ACHN (cell line): Measurements from ENCODE around the gene S100A4.
"Not testable (repeated sequence)": the region's sequence is repeated elsewhere in the genome, so short reads cannot be mapped to it uniquely, and the experiment has no call there.

ENCODE experiments used
- DNase-seq: peaks from one replicate; pipeline ENCODE4 v3.0.0-alpha.2; 2015
- in situ Hi-C: cut with HindIII; loops from 2 replicates; pipeline ENCODE4 v1.10.0; 2017; ENCODE audit warnings: low sequenced_read_pairs, low pct_ligation_motif_present, low pct_unique_long_range_greater_than_20kb

Gene S100A4

DNA sequence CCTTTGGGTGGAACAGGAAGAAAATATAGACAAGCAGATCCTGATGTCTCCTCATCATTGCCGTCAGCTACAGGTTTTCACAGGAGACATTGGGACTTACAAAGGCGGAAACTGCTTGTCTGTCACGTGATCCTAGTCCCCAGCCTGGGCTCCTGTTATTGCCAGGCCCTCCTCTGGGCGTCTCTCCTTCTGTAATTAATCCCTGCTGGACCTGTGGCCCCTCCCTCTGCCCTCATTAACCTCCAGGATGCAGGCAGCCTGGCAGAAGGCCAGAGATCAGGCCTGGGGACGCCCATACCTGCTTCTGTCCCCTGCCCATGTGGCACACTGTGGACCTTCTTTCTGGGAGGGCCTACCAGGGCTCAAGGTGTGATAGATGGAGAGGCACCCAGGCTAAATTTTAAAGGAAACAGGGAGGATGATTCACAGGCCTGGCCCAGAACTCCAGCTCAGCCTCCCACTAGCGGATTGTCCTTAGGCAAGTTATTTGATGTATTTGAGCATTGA lies 7.2 kb downstream of the S100A4 start:
- DNase-seq = no peak
- in situ Hi-C loops = no loop called here

DNA sequence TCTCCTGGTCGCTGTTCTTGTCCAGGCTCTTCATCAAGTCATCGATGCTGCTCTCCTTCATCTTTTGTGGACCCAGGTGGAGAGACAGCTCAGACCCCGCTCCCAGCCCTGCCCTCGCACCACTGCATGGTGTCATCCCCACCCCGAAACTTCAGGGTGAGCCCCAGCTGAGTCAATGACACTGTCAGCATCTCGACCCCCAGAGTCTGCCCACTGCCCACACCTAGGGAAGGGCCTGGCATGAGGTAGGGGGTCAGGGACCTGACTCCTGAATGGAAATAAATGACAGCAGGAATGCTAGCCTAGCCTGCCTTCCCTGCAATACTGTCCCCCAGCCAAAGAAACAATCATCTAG lies 8.3 kb downstream of the S100A4 start:
- in situ Hi-C loops = no loop called here
- DNase-seq = no peak

DNA sequence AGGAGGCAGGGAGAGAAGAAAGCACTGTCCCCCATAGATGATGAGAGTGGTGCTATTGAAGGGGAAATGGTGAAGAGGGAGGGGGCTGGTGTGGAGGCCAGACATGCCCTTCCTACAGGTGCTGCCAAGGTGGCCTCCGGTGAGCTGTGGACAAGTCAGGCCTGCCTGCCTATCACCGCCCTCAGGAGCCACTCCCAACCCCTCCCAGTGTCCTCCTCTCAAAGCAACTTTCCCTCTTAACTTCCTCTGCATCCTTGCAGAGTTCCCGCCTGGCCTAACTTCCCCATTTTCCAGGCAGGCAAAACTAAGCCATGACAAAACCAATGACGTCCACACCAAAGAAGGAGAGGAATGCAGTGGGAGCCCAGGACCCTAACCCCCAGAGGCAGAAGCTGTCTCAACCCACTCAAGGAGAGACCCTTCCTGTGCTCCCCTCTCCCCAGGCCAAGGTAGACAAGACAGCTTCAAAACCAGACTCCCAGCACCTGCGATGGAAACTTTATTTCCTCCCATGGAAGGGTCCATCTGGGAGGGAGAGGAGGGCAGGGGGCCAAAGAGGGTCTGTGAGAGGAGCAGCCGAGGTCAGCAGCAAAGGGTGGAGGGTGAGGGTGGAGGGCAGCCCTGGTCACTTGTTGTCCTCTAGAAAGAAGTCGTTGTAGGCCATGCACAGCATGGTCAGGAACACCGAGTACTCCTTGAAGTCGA lies 8.8 kb downstream of the S100A4 start:
- DNase-seq = no peak
- in situ Hi-C loops = no loop called here

- DNase-seq = peak; percentile 96
These were observed 9.5 kb downstream of the S100A4 start for GRCh38 chr1:153536012-153536670.

DNA sequence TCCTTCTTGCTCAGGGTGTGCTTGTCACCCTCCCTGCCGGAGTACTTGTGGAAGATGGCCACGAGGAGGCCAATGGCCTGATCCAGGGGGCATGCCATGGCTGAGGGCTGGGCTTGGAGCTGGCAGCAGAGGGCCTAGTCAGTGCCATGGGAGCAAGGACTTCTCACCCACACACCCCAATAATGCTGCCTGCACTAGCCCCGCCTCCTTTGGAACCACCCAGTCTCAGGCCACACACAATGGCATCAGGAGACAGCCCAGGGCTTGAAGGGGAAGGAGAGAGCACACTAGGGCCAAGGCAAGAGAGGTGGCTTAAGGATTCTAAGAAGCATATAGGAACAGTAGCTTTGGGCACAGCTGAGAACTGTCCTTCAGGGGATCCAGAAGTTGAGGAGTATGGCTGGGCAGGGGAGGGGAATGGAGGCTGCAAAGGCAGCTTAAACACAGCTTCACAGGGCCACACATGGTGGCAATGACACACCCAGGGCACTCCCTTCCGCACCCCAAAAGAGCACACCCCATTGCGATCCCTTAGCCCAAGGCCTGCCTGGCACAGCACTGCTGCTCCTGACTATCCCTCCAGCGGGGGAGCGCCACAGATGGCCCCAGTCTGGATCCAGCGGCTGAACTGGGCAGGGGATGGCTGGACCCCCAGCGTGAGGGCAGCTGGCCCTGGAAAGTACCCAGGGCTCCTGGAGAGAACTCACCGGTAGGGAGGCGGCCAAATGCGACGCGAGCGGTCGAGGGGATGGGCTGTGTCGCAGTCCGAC lies 10.2 kb downstream of the S100A4 start, which contains the start of gene S100A6:
TSS of gene S100A6 (minus strand) at position 750 of the 770 bp plus-strand sequence. CDS start at position 98, 652 bp downstream.
- peak; percentile 46 for DNase-seq
- in situ Hi-C loops = no loop called here

More at GRCh38 chr1:153536012-153536670, 9.5 kb downstream of the S100A4 start:
- in situ Hi-C loops = no loop called here

- in situ Hi-C loops = no loop called here
- DNase-seq = no peak
These were observed 10.7 kb downstream of the S100A4 start for GRCh38 chr1:153534925-153535241.

DNA sequence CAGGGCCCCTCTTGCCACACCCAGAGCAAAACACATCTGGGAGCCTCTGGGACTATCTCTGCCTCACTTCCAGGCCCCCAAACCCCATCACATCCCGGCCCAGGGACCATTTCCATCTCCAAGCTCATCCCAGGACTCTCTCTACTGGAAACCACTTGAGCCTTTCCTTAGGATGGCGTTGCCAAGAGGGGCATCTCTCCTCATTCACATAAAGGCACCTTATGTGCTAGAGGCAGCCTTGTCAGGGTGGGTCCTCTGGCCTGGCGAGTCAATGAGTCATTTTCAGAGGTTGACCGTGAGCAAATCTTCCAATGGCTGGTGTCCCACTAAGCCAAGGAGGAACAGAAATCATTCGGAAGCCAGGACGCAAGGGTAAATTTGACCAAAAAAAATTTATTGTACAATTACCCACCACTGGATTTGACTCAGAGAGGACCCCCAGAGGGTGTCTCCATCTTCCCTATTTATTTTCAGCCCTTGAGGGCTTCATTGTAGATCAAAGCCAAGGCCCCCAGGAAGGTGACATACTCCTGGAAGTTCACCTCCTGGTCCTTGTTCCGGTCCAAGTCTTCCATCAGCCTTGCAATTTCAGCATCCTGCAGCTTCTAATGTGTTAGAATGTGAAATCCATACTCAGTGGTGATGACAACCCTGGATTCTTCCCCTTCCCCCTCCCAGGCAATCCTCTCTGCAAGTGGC lies 11.2 kb downstream of the S100A4 start:
- DNase-seq = peak; percentile 55
- in situ Hi-C loops = no loop called here

DNA sequence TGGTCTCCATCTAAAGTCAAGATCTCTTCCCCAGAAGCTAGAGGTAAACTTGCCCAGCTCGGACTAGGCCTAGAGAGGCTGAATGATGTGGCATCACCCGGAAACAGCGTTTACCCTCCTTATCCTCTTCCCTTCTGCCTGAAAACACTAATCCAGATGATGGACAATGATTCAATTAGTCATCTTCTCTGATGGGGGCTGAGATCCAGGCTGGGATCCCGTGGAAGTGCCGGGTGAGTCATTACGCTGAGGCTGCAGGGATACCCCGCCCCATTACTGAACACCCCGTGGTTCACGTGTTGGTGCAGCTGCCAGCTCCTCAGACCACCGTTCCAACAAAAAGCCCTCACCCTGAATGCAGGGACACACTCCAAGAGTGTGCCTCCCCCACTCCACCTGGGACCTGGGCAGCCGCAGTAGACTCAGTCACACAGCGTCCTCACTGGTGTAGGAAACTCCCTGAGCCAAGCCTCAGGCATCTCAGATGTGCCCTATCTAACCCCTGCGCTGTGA lies 11.9 kb downstream of the S100A4 start:
- in situ Hi-C loops = no loop called here
- DNase-seq = peak; percentile 95

DNA sequence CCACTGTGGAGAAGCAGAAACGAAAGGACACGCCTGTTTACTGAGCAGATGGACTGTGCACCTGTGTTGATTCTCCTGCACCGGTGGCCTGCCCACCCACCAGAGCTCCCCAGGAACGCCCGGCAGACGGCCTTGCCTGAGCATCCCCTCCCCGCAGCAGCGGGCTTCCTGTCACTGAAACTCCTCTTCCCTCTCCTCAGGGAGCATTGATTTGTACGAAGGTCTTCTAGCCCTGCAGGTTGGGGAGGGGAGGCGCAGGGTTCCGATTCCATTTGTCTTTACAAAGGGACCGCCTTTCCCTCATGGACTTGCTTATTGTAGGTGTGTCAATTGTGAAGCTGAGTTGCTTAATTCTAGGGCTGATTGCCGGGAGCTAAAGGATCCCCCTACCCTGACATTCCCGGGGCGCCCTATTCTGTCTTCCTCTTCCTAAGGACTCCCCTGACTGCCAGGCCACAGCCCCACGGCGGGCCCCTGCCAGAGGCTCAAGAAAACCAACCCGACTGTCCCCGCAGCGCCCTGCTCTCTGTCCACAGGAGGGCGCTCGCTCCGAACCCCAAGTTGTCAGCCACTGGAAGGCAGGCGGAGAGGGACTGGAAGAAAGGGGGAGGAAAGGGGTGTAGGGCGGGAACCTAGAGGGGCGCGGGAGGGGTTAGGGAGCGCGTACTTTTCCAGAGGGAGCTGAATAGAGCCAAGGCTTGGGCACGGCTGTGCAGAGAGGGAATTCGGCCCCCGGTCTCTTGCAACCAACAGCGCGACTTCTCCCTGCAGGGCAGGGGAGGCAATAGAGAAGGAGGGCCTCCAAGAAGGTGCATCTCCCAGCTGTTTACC lies 12.6 kb downstream of the S100A4 start:
- in situ Hi-C loops = no loop called here
- DNase-seq = peak; percentile 95

DNA sequence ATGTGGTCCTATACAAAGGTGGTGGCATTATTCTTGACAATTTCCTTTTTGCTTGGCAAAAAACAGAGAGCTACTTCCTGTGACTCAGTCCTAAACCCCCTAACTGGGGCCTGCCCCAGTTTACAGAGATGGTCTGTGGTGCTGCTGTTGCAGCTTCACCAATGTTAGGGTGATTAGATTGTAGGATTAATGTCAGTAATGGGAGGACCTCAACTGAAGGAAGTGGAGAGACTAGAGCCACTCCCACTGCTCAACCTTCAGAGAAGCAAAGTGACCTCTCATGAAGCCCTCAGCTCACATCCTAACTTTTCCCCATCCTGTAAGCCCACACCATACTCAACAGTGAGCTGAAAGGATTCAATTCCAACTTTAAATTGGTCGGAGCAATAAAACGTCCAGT lies 13.4 kb downstream of the S100A4 start:
- in situ Hi-C loops = no loop called here
- DNase-seq = no peak

DNA sequence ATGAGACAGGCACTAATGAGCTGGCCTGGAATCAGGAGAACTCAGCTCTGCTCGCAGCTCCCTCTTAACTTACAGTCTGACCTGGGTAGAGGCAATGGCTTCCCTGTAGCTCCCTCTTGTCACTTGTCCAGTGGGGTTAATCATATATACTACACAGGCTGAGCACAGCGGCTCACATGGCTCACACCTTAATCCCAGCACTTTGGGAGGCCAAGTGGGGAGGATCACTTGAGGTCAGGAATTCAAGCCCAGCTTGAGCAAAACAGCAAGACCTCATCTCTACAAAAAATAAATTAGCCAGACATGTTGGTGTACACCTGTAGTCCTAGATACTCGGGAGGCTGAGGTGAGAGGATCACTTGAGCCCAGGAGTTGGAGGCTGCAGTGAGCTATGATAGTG lies 14.0 kb downstream of the S100A4 start:
- in situ Hi-C loops = no loop called here
- DNase-seq = no peak

DNA sequence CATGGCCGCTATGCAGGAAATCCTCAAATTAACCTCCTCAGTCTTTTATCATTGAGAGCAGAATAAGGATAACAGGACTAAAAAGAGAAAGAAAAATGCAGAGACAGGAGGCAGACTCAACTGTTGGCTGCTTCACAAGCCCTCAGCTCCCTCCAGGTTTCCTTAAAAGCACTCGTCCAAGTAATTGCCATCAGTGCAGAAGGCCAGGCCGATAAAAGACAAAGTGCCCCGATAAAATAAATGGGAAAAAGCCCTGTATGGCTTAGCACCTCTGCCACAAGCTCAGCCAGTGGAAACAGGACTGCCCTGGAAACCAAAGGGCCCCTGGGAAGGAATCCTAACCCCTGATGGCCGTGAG lies 17.9 kb downstream of the S100A4 start:
- no peak for DNase-seq
- in situ Hi-C loops = no loop called here

DNA sequence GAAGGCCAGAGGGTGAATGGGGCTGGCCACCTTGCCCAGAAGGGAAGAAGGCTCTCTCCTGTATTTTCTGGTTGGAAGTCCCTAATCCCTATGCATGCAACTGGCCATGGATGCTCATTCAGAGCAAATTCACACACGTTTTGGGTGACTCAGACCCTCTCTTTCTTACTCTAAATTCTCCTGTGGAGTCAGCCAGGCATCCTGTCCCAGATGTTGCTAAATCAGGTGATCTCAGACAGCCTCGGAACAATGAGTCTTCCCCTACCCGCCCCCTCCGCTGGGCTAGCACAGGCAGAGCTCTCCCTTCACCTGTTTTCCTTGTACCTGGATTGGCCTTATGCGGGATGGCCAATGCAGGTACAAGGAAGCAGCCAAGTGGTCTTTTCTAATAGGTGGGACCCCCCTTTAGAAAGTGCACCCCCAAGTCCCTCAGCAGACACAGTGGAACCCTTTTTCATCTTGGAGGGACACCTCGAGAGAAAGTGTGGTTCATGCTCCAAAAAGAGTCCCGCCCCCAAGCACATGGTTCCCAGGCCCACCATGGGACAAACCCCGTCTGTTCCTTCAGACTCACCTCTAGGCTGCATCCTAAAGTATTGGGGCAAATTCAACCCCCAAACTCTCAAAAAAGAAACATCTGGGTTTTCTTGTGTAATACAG lies 18.5 kb downstream of the S100A4 start:
- no peak for DNase-seq
- in situ Hi-C loops = no loop called here

DNA sequence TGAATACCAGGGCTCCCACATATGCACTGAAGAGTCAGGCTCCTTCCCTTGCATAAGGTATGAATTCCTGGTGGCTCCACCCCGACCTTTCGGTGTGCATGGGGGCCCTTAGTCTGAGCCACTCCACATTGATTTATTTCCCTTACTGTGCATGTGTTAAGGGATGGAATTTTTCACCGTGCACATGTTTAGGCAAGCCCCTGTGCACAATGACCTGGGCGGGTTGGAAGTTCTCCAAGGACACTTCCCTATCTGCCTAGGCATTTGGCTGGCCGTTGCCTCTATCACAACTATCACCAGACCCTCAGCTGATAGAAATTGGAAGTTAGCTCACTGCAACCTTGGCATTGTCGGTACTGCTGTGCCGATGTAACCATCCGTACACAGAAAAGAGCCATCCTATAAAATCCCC lies 19.5 kb downstream of the S100A4 start:
- no peak for DNase-seq
- in situ Hi-C loops = no loop called here

GRCh38 chr1:153525088-153525728 lies 20.4 kb downstream of the S100A4 start:
- DNase-seq = no peak
- in situ Hi-C loops = no loop called here

- DNase-seq, in situ Hi-C loops: not testable (repeated sequence)
These were observed 23.1 kb downstream of the S100A4 start for GRCh38 chr1:153522353-153523048.
